Bronchial epithelial cell (primary cell): Measurements from ENCODE around the gene GRM8. TPM values are rescaled to one million over a fixed set of nuclear protein-coding genes. Genes with fewer than 3 reads are reported as not detected.
"Not testable (repeated sequence)": the region's sequence is repeated elsewhere in the genome, so short reads cannot be mapped to it uniquely, and the experiment has no call there.

Experiments used
- DNase-seq: peaks from one replicate; pipeline ENCODE4 v3.0.0-alpha.2; 2010; ENCODE audit warnings: low read depth
- FAIRE-seq: peaks from 2 replicates; lab custom pipeline; 2011; peaks lifted over from hg19 to GRCh38; lab: Jason Lieb, UNC
- H3K27me3 ChIP-seq: 2 replicates; pipeline ENCODE4 v1.5.1; 2011; ENCODE audit warnings: low read length; ENCODE audit not compliant: control insufficient read depth, insufficient read depth
- H3K36me3 ChIP-seq: 2 replicates; pipeline ENCODE4 v1.5.1; 2011; ENCODE audit warnings: low read length; ENCODE audit not compliant: control insufficient read depth, insufficient read depth
- H3K4me3 ChIP-seq: 2 replicates; pipeline ENCODE4 v1.5.1; 2011; ENCODE audit warnings: mild to moderate bottlenecking, low read depth, low read length, control low read depth
- total RNA-seq: library from RNA; depleted of rRNA; stranded (reverse); fragments of >200 nt; gene quantifications from 2 replicates; pipeline ENCODE4 v1.2.1, GENCODE V29; 2014
- TF ChIP-seq, protein P1 (sequence below): IDR thresholded peaks from 2 replicates; pipeline ENCODE4 v1.5.1; 2011; ENCODE audit warnings: mild to moderate bottlenecking, moderate library complexity, low read length, control low read depth, inconsistent platforms; ENCODE audit not compliant: insufficient read depth, severe bottlenecking

GRM8 gene
- total RNA-seq, 1 donor from 2014 or later, result not detected

DNA sequence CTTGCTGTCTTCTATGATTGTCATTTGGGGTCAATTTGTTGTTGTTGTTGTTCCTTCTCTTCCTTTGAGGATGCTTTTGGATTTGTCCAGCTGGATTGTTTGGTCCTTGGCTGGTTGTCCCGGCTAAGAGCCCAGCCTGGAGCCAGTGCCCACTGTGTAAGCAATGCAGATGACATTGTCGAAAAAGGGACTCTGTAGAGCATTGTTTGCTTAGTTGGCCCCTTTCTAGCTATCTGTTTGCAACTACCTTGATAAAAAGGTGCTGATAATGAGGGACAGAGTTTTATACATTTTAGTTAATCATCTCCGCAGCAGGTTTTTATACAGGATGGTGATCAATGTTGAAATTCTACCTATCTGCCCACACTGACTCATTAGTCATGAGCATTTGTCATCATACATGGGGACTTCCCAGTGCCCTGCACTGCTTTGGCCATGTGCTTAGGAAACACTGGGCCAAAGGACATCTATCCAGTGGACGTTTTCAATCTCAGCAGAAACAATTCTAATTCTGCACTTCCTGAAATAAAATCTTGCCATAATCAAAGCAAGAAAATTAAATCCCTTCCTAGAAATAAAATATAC, 311.9 kb downstream of the GRM8 start:
- DNase-seq (peak; percentile 5), FAIRE-seq (no peak)
- TF ChIP-seq, protein P1, sequence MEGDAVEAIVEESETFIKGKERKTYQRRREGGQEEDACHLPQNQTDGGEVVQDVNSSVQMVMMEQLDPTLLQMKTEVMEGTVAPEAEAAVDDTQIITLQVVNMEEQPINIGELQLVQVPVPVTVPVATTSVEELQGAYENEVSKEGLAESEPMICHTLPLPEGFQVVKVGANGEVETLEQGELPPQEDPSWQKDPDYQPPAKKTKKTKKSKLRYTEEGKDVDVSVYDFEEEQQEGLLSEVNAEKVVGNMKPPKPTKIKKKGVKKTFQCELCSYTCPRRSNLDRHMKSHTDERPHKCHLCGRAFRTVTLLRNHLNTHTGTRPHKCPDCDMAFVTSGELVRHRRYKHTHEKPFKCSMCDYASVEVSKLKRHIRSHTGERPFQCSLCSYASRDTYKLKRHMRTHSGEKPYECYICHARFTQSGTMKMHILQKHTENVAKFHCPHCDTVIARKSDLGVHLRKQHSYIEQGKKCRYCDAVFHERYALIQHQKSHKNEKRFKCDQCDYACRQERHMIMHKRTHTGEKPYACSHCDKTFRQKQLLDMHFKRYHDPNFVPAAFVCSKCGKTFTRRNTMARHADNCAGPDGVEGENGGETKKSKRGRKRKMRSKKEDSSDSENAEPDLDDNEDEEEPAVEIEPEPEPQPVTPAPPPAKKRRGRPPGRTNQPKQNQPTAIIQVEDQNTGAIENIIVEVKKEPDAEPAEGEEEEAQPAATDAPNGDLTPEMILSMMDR, result no peak
- H3K4me3 ChIP-seq, result no peak overlapping the region
- H3K36me3 ChIP-seq, result no peaks in the 10 kb centered on the region
- H3K27me3 ChIP-seq, result no peaks in the 10 kb centered on the region

DNA sequence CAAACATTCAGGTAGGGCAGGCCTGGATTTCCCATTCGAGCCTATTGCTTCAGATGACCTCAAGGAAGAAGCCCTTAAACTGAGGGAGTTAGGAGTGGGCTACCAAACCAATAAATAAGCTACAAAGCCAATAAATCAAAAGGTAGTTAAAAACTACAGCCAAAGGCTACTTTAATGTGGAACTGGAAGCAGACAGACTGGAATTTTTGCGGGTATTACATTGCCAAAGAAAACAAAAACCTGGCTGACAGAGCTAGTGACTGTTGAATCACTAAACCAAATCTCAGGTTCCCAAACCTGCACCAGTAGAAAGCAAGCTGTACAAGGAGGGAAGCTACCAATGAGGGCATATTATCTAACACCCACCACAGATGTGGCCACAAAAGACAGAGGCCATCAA, 315.6 kb downstream of the GRM8 start:
- DNase-seq (peak; percentile 2), FAIRE-seq (no peak)
- Histone ChIP-seq H3K27me3 (no peaks in the 10 kb centered on the region), H3K4me3 (no peak overlapping the region), H3K36me3 (no peaks in the 10 kb centered on the region)
- TF ChIP-seq, protein P1, result no peak

DNA sequence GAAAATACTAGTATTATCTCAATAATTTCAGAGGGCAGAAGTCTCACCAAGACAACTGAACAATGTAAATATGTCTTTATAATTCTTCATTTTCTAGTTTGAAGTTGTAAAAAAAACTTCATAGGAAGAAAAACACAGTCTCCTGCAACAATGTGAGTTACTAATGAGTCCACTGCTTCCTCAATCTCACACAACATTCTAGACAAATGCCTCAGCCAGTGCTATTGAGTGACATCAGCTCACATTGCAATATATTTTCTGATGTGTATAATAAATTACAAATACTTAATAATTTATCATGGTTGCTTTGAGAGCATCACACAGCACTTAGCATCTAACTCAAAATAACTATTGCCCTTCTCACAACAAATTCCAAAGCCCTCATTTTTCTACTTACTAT, 321.2 kb downstream of the GRM8 start:
- Histone ChIP-seq H3K27me3 (no peaks in the 10 kb centered on the region), H3K4me3 (no peak overlapping the region), H3K36me3 (no peaks in the 10 kb centered on the region)
- TF ChIP-seq, protein P1, result no peak
- FAIRE-seq (no peak), DNase-seq (no peak)

DNA sequence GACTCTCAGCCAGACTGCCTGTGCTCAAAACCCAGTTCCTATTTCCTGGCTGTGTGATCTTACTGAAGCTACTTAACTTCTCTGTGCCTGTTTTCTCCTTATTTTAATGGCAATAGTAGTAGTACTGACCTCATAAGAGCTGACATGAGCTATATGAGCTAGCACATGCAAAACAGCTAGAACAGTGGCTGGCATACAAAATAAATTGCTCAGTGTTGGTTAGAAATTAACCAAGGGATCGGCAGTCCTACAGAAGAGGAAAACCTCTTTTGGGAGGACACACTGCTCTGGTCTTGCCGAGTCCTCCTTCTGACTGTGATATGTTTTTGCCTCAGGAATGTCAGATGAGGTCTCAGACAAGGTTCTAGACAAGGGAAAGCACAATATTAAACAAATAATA, 322.6 kb downstream of the GRM8 start:
- Histone ChIP-seq H3K36me3 (no peaks in the 10 kb centered on the region), H3K27me3 (no peaks in the 10 kb centered on the region), H3K4me3 (no peak overlapping the region)
- FAIRE-seq (no peak), DNase-seq (no peak)
- TF ChIP-seq, protein P1, result no peak

DNA sequence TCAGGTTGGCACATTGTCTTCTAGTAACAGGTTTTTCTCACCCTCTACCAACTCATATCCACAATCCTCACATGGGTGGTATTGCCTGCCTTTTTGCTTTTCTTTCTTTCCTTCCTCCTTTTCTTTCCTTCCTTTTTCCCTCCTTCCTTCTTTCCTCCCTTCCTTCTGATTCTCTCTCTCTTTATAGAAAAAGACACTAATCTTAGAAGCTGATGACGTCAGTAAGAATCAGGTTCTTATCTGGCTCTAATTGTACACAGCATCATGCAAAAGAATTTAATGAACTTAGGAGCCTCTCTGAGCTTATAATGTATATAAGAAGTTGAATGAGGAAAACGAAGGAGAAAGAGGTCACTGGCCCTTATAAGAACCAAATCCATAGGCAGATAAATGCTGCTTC, 328.3 kb downstream of the GRM8 start:
- Histone ChIP-seq H3K4me3 (no peak overlapping the region), H3K36me3 (no peaks in the 10 kb centered on the region), H3K27me3 (no peaks in the 10 kb centered on the region)
- TF ChIP-seq, protein P1, result no peak
- FAIRE-seq (no peak), DNase-seq (no peak)

DNA sequence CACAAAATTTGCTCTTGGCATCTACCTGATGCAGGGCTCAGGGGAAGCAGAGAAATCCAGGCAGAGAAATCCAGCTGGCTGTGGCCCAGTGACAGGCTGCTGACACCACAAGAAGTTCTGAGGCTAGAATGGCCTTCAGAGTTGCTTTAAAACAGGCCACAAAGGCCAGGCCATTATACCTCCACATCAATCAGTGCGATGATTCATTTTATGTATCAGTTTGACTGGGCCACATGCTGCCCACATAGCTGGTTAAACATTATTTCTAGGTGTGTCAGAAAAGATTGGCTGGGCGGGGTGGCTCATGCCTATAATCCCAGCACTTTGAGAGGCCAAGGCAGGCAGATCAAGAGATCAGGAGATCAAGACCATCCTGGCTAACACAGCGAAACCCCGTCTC, 341.1 kb downstream of the GRM8 start:
- not testable (repeated sequence) for FAIRE-seq, H3K27me3 ChIP-seq, DNase-seq, H3K4me3 ChIP-seq, H3K36me3 ChIP-seq

DNA sequence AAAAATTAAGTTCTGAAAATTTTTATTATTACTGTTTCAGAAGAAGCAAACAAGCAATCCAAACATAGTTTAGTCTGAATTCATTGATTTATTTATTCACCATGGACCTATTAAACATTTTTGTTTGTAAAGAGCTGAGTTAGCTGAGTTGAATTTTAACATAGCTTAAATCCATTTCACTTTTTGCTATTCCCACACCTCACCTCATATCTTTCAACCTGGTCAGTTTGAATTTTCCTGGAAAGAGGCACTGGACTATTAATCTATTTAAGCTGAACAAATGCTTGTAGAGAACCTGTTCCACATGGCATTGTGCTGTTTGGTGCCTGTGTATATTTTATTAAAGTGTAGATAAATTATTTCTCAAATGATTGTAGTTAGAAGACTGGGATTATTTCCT, 344.2 kb downstream of the GRM8 start:
- not testable (repeated sequence) for H3K4me3 ChIP-seq, H3K36me3 ChIP-seq, DNase-seq, FAIRE-seq, H3K27me3 ChIP-seq

DNA sequence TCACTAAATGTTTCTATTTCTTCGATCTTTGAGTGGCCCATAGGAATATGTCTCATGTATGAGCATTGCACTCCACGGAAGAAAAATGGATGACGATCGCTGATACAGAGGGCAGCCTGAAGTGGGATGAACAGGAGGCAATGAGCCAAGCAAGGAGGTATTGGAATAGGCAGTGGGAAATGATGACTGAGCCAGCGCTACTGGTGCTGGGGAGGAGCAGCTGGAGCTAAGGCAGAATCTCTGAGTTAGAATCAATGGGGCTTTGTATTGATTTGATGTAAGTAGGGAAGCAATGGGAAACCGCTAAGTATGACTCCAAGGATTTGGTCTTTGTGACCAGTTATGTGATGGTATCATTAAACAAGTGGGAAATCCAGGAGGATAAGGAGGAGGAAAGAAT, 345.1 kb downstream of the GRM8 start:
- not testable (repeated sequence) for DNase-seq, H3K4me3 ChIP-seq, H3K36me3 ChIP-seq, H3K27me3 ChIP-seq
- peak; percentile 13 for FAIRE-seq

DNA sequence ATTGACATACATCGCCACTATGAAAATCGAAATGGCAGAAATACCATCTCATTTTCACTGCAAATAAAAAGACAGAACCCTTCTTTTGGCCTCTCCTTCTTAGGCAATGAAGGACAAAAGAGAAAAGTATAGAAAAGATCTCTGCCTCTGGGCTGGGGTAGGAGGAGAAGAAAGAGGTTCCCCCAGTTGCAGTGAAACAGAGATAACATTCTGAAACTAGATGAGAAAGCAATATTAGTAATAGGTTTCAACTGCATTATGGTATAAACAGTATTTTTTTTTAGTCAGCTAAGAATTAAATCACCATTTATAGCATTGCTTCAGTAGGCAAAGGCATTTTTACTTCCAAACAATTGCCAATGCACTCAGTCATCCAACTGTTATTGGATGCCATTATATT, 347.5 kb downstream of the GRM8 start:
- H3K36me3 ChIP-seq, H3K4me3 ChIP-seq, H3K27me3 ChIP-seq, DNase-seq, FAIRE-seq: not testable (repeated sequence)
